Measurements from ENCODE around the gene SEC14L3. TPM values are rescaled to one million over a fixed set of nuclear protein-coding genes. Genes with fewer than 3 reads are reported as not detected.
A peak's percentile ranks its signal among the peaks of the same experiment; 100 is the strongest.

Gene SEC14L3
- total RNA-seq, 4 donors from 2014 or later: not detected

GRCh38 chr22:30441088-30441487, 30.7 kb downstream of the SEC14L3 start:
- TF ChIP-seq POLR2A (IDR thresholded peaks at IDR 0.05) (no peak), POLR2AphosphoS5 (IDR thresholded peaks at IDR 0.05) (no peak), EP300 (IDR thresholded peaks at IDR 0.05; ENCODE audit: low read depth) (no peak), CTCF (IDR thresholded peaks at IDR 0.05) (no peak)
- DNase-seq: no peak
- in situ Hi-C loops (cut with MboI; ENCODE audit: low pct_ligation_motif_present in 1 of 4, low pct_unique_long_range_greater_than_20kb in 1 of 4, low sequenced_read_pairs in 3 of 4): no loop called here
- no peaks in the 10 kb centered on the region for H3K36me3 ChIP-seq
- H3K4me3 ChIP-seq: no peak overlapping the region
- no peaks in the 10 kb centered on the region for H3K27me3 ChIP-seq
- no peak overlapping the region for H3K27ac ChIP-seq
- intact Hi-C loops (cut with DNase I; ENCODE audit: low total_unique reads): no loop called here
- H3K9me3 ChIP-seq: no peaks in the 10 kb centered on the region
- 80 to 91% methylated on average over 6 to 9 of the region's 9 CpGs for WGBS, 2 donors (ENCODE audit: low coverage in 1 of 2)
- peaks cover 0 to 7% (median 3%) of the 10 kb centered on the region in 4 donors for H3K4me1 ChIP-seq

- in situ Hi-C loops (cut with MboI; ENCODE audit: low pct_ligation_motif_present in 1 of 4, low pct_unique_long_range_greater_than_20kb in 1 of 4, low sequenced_read_pairs in 3 of 4) (no loop called here), intact Hi-C loops (cut with DNase I; ENCODE audit: low total_unique reads) (no loop called here)
- Histone ChIP-seq H3K4me3 (no peak overlapping the region), H3K27ac (no peak overlapping the region), H3K36me3 (no peaks in the 10 kb centered on the region), H3K27me3 (no peaks in the 10 kb centered on the region), H3K9me3 (no peaks in the 10 kb centered on the region), H3K4me1 (peaks cover 0 to 7% (median 3%) of the 10 kb centered on the region in 4 donors)
- TF ChIP-seq POLR2AphosphoS5 (IDR thresholded peaks at IDR 0.05) (no peak), EP300 (IDR thresholded peaks at IDR 0.05; ENCODE audit: low read depth) (no peak), POLR2A (IDR thresholded peaks at IDR 0.05) (no peak), CTCF (IDR thresholded peaks at IDR 0.05) (no peak)
- WGBS, 2 donors (ENCODE audit: low coverage in 1 of 2): 60 to 84% methylated on average over 1 to 11 of the region's 11 CpGs
- DNase-seq: no peak
These were observed 32.0 kb downstream of the SEC14L3 start for GRCh38 chr22:30439836-30440235.

DNA sequence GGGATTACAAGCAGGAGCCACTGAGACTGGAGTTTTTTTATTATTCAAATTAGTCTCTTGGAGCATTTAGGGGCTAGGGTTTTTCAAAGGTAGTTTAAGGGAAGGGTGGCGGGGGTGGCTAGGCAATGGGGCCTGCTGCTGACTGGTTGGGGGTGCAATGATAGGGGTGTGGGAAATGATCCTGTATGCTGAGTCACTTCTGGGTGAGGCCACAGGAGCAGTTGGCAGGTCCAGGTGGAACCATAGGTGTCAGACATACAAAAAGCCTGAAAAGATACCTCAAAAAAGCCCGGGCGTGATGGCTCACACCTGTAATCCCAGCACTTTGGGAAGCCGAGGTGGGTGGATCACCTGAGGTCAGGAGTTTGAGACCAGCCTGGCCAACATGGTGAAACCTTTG, 32.6 kb downstream of the SEC14L3 start:
- in situ Hi-C loops (cut with MboI; ENCODE audit: low pct_ligation_motif_present in 1 of 4, low pct_unique_long_range_greater_than_20kb in 1 of 4, low sequenced_read_pairs in 3 of 4): no loop called here
- DNase-seq: no peak
- H3K4me3 ChIP-seq: no peak overlapping the region
- no peaks in the 10 kb centered on the region for H3K9me3 ChIP-seq
- no peaks in the 10 kb centered on the region for H3K36me3 ChIP-seq
- peaks cover 0 to 7% (median 3%) of the 10 kb centered on the region in 4 donors for H3K4me1 ChIP-seq
- intact Hi-C loops (cut with DNase I; ENCODE audit: low total_unique reads): no loop called here
- TF ChIP-seq POLR2A (IDR thresholded peaks at IDR 0.05): no peak
- no peak for TF ChIP-seq CTCF (IDR thresholded peaks at IDR 0.05)
- TF ChIP-seq POLR2AphosphoS5 (IDR thresholded peaks at IDR 0.05): no peak
- no peak for TF ChIP-seq EP300 (IDR thresholded peaks at IDR 0.05; ENCODE audit: low read depth)
- no peaks in the 10 kb centered on the region for H3K27me3 ChIP-seq
- no peak overlapping the region for H3K27ac ChIP-seq
- WGBS, 2 donors (ENCODE audit: low coverage in 1 of 2): 82 to 92% methylated on average over 4 of the region's 4 CpGs

DNA sequence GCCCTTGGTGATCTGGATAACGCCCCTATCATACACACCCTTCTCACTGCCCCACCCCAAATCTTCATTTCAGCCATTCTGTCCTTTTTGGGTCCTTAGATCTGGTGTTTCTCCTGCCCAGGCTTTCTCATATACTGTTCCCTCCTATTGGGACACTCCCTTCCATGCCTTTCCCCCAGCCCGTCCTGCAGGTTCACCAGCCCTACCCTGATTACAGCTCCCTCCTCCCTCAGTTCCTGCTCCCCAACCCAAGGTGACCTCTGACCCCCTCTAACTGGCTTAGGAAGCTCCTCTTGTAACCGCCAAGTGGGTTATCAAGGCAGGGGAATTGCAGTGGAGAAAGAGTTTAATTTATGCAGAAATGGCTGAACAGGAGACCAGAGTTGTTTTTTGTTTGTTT, 33.3 kb downstream of the SEC14L3 start:
- intact Hi-C loops (cut with DNase I; ENCODE audit: low total_unique reads) (no loop called here), in situ Hi-C loops (cut with MboI; ENCODE audit: low pct_ligation_motif_present in 1 of 4, low pct_unique_long_range_greater_than_20kb in 1 of 4, low sequenced_read_pairs in 3 of 4) (no loop called here)
- Histone ChIP-seq H3K27ac (no peak overlapping the region), H3K27me3 (no peaks in the 10 kb centered on the region), H3K4me1 (peaks cover 0 to 7% (median 3%) of the 10 kb centered on the region in 4 donors), H3K36me3 (no peaks in the 10 kb centered on the region), H3K9me3 (no peaks in the 10 kb centered on the region), H3K4me3 (no peak overlapping the region)
- DNase-seq: peak; percentile 29
- WGBS, 2 donors (ENCODE audit: low coverage in 1 of 2): 52 to 56% methylated on average over 2 to 3 of the region's 3 CpGs
- TF ChIP-seq POLR2AphosphoS5 (IDR thresholded peaks at IDR 0.05) (no peak), POLR2A (IDR thresholded peaks at IDR 0.05) (no peak), EP300 (IDR thresholded peaks at IDR 0.05; ENCODE audit: low read depth) (no peak), CTCF (IDR thresholded peaks at IDR 0.05) (no peak)
